ENCODE data around the gene C1orf198. TPM values are rescaled to one million over a fixed set of nuclear protein-coding genes. Genes with fewer than 3 reads are reported as not detected.

C1orf198 gene
- total and polyA plus RNA-seq, 12 donors, result 15.2 to 59.4 (median 24.6) TPM

DNA sequence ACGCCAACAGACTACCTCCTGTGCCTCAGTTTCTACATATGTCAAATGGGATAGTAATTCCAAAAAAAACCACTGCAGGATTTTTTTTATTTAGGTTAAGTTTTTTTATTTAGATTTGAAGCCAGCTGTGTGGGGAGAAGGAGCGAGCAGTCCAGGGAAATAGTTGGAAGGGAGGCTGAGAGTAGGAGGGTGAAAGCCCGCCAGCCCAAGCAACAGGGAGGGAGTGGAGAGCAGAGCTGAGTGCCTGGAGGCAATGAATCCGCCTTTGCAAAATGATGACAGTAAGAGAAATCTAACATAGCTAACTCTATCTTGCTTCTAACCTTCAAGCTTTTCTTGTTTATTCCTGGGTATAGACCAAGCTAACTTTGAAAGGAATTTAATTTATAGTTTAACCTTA lies 15.6 kb upstream of the C1orf198 start:
- intact Hi-C loops (cut with DNase I), result no loop called here
- H3K4me1 ChIP-seq (replicated peaks in 1 of 2), result no peaks in the 10 kb centered on the region
- H3K27ac ChIP-seq, result no peak overlapping the region
- 56 to 78% (median 75%) methylated on average over 4 of the region's 4 CpGs for WGBS, 4 donors
- H3K27me3 ChIP-seq, result peaks cover 12% of the 10 kb centered on the region
- no peak overlapping the region for H3K4me3 ChIP-seq
- H3K36me3 ChIP-seq (replicated peaks in 1 of 2), result no peaks in the 10 kb centered on the region
- TF ChIP-seq, protein P1, sequence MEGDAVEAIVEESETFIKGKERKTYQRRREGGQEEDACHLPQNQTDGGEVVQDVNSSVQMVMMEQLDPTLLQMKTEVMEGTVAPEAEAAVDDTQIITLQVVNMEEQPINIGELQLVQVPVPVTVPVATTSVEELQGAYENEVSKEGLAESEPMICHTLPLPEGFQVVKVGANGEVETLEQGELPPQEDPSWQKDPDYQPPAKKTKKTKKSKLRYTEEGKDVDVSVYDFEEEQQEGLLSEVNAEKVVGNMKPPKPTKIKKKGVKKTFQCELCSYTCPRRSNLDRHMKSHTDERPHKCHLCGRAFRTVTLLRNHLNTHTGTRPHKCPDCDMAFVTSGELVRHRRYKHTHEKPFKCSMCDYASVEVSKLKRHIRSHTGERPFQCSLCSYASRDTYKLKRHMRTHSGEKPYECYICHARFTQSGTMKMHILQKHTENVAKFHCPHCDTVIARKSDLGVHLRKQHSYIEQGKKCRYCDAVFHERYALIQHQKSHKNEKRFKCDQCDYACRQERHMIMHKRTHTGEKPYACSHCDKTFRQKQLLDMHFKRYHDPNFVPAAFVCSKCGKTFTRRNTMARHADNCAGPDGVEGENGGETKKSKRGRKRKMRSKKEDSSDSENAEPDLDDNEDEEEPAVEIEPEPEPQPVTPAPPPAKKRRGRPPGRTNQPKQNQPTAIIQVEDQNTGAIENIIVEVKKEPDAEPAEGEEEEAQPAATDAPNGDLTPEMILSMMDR (IDR thresholded peaks at IDR 0.05), result no peak
- no peak for TF ChIP-seq POLR2A (IDR thresholded peaks at IDR 0.05)
- no peaks in the 10 kb centered on the region for H3K9me3 ChIP-seq (replicated peaks in 1 of 3)
- DNase-seq, result no peak

- H3K4me3 ChIP-seq, result no peak overlapping the region
- H3K9me3 ChIP-seq (replicated peaks in 1 of 3), result no peaks in the 10 kb centered on the region
- no peaks in the 10 kb centered on the region for H3K36me3 ChIP-seq (replicated peaks in 1 of 2)
- H3K27me3 ChIP-seq, result peaks cover 12% of the 10 kb centered on the region
- TF ChIP-seq, protein P1 (IDR thresholded peaks at IDR 0.05), result no peak
- intact Hi-C loops (cut with DNase I), result no loop called here
- no peaks in the 10 kb centered on the region for H3K4me1 ChIP-seq (replicated peaks in 1 of 2)
- DNase-seq, result no peak
- no peak overlapping the region for H3K27ac ChIP-seq
- WGBS, 4 donors, result 21 to 40% (median 33%) methylated on average over 8 of the region's 8 CpGs
These were observed 11.5 kb upstream of the C1orf198 start for GRCh38 chr1:230879778-230880177.

DNA sequence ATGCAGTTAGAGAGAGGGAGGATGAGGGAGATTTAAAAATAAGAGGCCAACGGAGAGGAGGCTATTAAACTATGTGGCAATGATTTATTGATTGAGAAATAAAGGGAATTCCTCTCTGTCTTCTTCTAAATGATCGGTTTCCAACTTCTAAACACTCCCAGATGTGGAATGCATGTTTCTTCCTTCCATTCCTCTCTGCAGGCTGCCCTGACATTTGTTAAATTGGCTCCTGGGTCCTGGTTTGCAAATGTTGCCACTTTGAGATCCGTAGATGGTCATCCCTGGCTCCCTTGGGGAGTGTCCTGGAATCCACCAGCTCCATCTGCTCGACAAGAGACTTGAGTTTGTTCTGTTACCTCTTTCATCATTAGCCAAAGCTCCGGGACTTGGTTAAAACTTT lies 10.3 kb upstream of the C1orf198 start:
- Histone ChIP-seq H3K9me3 (replicated peaks in 1 of 3) (no peaks in the 10 kb centered on the region), H3K4me1 (replicated peaks in 1 of 2) (no peaks in the 10 kb centered on the region), H3K36me3 (replicated peaks in 1 of 2) (no peaks in the 10 kb centered on the region), H3K27me3 (peaks cover 12% of the 10 kb centered on the region), H3K4me3 (no peak overlapping the region), H3K27ac (peak overlapping the region in 1 of 5 donors; percentile 45)
- intact Hi-C loops (cut with DNase I), result no loop called here
- TF ChIP-seq, protein P1 (IDR thresholded peaks at IDR 0.05), result no peak
- TF ChIP-seq POLR2A (IDR thresholded peaks at IDR 0.05), result no peak
- DNase-seq, result peak in 4 of 7 donors; percentile 11 to 69 (median 38)
- WGBS, 4 donors, result 18 to 45% (median 38%) methylated on average over 5 of the region's 5 CpGs

DNA sequence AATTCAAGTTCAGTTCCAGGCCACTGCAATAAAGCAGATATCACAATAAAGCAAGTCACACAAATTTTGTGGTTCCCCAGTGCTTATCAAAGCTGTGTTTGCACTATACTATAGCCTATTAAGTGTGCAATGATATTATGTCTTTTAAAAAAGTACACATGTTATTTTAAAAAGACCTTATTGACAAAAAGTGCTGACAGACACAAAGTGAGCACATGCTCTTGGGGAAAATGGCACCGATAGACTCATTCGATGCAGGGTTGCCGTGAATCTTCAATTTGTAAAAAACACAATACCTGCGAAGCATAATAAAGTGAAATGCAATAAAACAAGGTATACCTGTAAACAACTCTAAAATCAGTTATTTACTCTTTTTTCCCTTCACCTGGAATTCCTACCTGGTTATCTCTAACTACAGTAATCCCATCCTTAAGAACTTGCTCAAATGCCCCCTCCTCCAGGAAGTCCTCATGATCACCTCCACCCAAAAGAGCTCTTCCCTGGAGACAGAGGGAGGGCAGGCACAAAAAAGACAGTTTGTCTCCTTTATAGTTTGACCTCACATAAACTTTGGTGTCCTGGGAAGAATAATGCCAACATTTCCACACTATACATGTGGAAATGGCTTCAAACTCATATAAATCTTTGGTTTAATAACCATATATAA lies 9.7 kb upstream of the C1orf198 start:
- Histone ChIP-seq H3K36me3 (replicated peaks in 1 of 2) (no peaks in the 10 kb centered on the region), H3K9me3 (replicated peaks in 1 of 3) (no peaks in the 10 kb centered on the region), H3K27me3 (peaks cover 12% of the 10 kb centered on the region), H3K4me3 (no peak overlapping the region), H3K4me1 (replicated peaks in 1 of 2) (no peaks in the 10 kb centered on the region), H3K27ac (peak overlapping the region in 1 of 5 donors; percentile 45)
- intact Hi-C loops (cut with DNase I), result no loop called here
- 92 to 97% (median 94%) methylated on average over 4 of the region's 4 CpGs for WGBS, 4 donors
- DNase-seq, result no peak
- no peak for TF ChIP-seq POLR2A (IDR thresholded peaks at IDR 0.05)
- TF ChIP-seq, protein P1 (IDR thresholded peaks at IDR 0.05), result no peak
